MM.1S (cell line): Measurements from ENCODE around the gene FLYWCH2.

Source experiments
- DNase-seq: peaks from one replicate; pipeline ENCODE4 v3.0.0-alpha.2; 2015
- H2AFZ ChIP-seq: fragments of 300-600 bp; sonication (generic); 2 replicates; pipeline ENCODE4 v1.6.0; 2016; ENCODE audit warnings: antibody characterized with exemption, low read length
- H3F3A ChIP-seq: fragments of 300-600 bp; sonication (generic); 2 replicates; pipeline ENCODE4 v1.6.1; 2016; ENCODE audit warnings: mild to moderate bottlenecking, antibody characterized with exemption, low read length, moderate library complexity, mixed read lengths; ENCODE audit not compliant: insufficient read depth
- H3K27ac ChIP-seq: fragments of 300-600 bp; sonication (generic); 2 replicates; pipeline ENCODE4 v1.5.1; 2016; ENCODE audit warnings: mild to moderate bottlenecking, low read length
- H3K27me3 ChIP-seq: fragments of 300-600 bp; sonication (generic); replicated peaks from 2 replicates; pipeline ENCODE4 v1.6.0; 2016; ENCODE audit warnings: low read length; ENCODE audit not compliant: insufficient read depth
- H3K36me3 ChIP-seq: fragments of 300-600 bp; sonication (generic); replicated peaks from 2 replicates; pipeline ENCODE4 v1.6.1; 2016; ENCODE audit warnings: mild to moderate bottlenecking, low read length, mixed read lengths; ENCODE audit not compliant: insufficient read depth
- H3K4me1 ChIP-seq: fragments of 300-600 bp; sonication (generic); 2 replicates; pipeline ENCODE4 v1.6.1; 2016; ENCODE audit warnings: low read length, mixed read lengths
- H3K4me2 ChIP-seq: fragments of 300-600 bp; sonication (generic); 2 replicates; pipeline ENCODE4 v1.6.0; 2016; ENCODE audit warnings: low read depth, low read length
- H3K4me3 ChIP-seq: fragments of 300-600 bp; sonication (generic); 2 replicates; pipeline ENCODE4 v1.5.1; 2016; ENCODE audit warnings: low read length, mixed read lengths
- H3K79me2 ChIP-seq: fragments of 300-600 bp; sonication (generic); 2 replicates; pipeline ENCODE4 v1.6.1; 2016; ENCODE audit warnings: mixed run types, low read length, mixed read lengths
- H3K9ac ChIP-seq: fragments of 300-600 bp; sonication (generic); 2 replicates; pipeline ENCODE4 v1.6.1; 2016; ENCODE audit warnings: low read length, mixed read lengths
- H3K9me2 ChIP-seq: fragments of 300-600 bp; sonication (generic); replicated peaks from 2 replicates; pipeline ENCODE4 v1.6.1; 2016; ENCODE audit warnings: mild to moderate bottlenecking, low read length, mixed read lengths; ENCODE audit not compliant: insufficient read depth
- H3K9me3 ChIP-seq: fragments of 300-600 bp; sonication (generic); replicated peaks from 2 replicates; pipeline ENCODE4 v1.6.1; 2016; ENCODE audit warnings: mild to moderate bottlenecking, low read length, mixed read lengths; ENCODE audit not compliant: insufficient read depth
- H4K20me1 ChIP-seq: fragments of 300-600 bp; sonication (generic); 2 replicates; pipeline ENCODE4 v1.6.1; 2016; ENCODE audit warnings: mild to moderate bottlenecking, low read length, moderate library complexity, mixed read lengths; ENCODE audit not compliant: insufficient read depth
- CTCF ChIP-seq: fragments of 300-600 bp; sonication (generic); IDR thresholded peaks from 2 replicates; pipeline ENCODE4 v1.5.1; 2016; ENCODE audit warnings: antibody characterized with exemption, low read length, mixed read lengths
- EZH2 ChIP-seq: fragments of 300-600 bp; sonication (generic); optimal IDR thresholded peaks from 2 replicates; pipeline ENCODE3; 2017; ENCODE audit warnings: low read depth, mild to moderate bottlenecking, antibody characterized with exemption, low read length, mixed read lengths
- EZH2phosphoT487 ChIP-seq: fragments of 300-600 bp; sonication (generic); IDR thresholded peaks from 2 replicates; pipeline ENCODE4 v1.6.1; 2018; ENCODE audit warnings: antibody characterized with exemption, low read length

The FLYWCH2 gene

GRCh38 chr16:2852731-2853507 lies 30.1 kb upstream of the FLYWCH2 start:
- no peaks in the 10 kb centered on the region for H3K79me2 ChIP-seq
- H4K20me1 ChIP-seq: no peaks in the 10 kb centered on the region
- peaks cover 57% of the 10 kb centered on the region for H3K27me3 ChIP-seq
- H3K4me1 ChIP-seq: no peaks in the 10 kb centered on the region
- no peak overlapping the region for H3K27ac ChIP-seq
- TF ChIP-seq EZH2: no peak
- no peak for TF ChIP-seq CTCF
- no peak for TF ChIP-seq EZH2phosphoT487
- H3K4me2 ChIP-seq: no peak overlapping the region
- H3K36me3 ChIP-seq: no peaks in the 10 kb centered on the region
- no peak overlapping the region for H3K9ac ChIP-seq
- no peaks in the 10 kb centered on the region for H3F3A ChIP-seq
- H3K4me3 ChIP-seq: no peak overlapping the region
- H3K9me3 ChIP-seq: no peaks in the 10 kb centered on the region
- no peak overlapping the region for H2AFZ ChIP-seq
- no peak for DNase-seq
- no peaks in the 10 kb centered on the region for H3K9me2 ChIP-seq

- H3K4me2 ChIP-seq: no peak overlapping the region
- H3K36me3 ChIP-seq: no peaks in the 10 kb centered on the region
- no peaks in the 10 kb centered on the region for H3K4me1 ChIP-seq
- DNase-seq: no peak
- no peaks in the 10 kb centered on the region for H3K9me2 ChIP-seq
- no peaks in the 10 kb centered on the region for H4K20me1 ChIP-seq
- no peak overlapping the region for H3K4me3 ChIP-seq
- peaks cover 60% of the 10 kb centered on the region for H3K27me3 ChIP-seq
- no peaks in the 10 kb centered on the region for H3K9me3 ChIP-seq
- no peak overlapping the region for H2AFZ ChIP-seq
- no peak overlapping the region for H3K27ac ChIP-seq
- TF ChIP-seq EZH2phosphoT487 (no peak), CTCF (no peak), EZH2 (no peak)
- H3F3A ChIP-seq: no peaks in the 10 kb centered on the region
- H3K9ac ChIP-seq: no peak overlapping the region
- H3K79me2 ChIP-seq: no peaks in the 10 kb centered on the region
These were observed 29.4 kb upstream of the FLYWCH2 start for GRCh38 chr16:2853531-2854073.

GRCh38 chr16:2854700-2855309 lies 28.2 kb upstream of the FLYWCH2 start:
- Histone ChIP-seq H4K20me1 (no peaks in the 10 kb centered on the region), H3K4me1 (no peaks in the 10 kb centered on the region), H2AFZ (no peak overlapping the region), H3K9me2 (no peaks in the 10 kb centered on the region), H3K9me3 (no peaks in the 10 kb centered on the region), H3K36me3 (no peaks in the 10 kb centered on the region), H3F3A (no peaks in the 10 kb centered on the region), H3K4me3 (no peak overlapping the region), H3K79me2 (no peaks in the 10 kb centered on the region), H3K4me2 (no peak overlapping the region), H3K9ac (no peak overlapping the region), H3K27me3 (peaks cover 59% of the 10 kb centered on the region), H3K27ac (no peak overlapping the region)
- TF ChIP-seq EZH2phosphoT487: no peak
- peak; percentile 68 for TF ChIP-seq CTCF
- DNase-seq: no peak
